HCT116 (cell line): ENCODE measurements around the gene YARS2. TPM values are rescaled to one million over a fixed set of nuclear protein-coding genes. Genes with fewer than 3 reads are reported as not detected.

Source experiments
- ATAC-seq: fragments of 200-7000 bp; cut with Tn5 transposase; 2 replicates; pipeline ENCODE4 v1.9.1; 2020; ENCODE audit warnings: mild to moderate bottlenecking, moderate library complexity
- BruUV-seq: library from RNA; stranded (reverse); fragments of 400-500 nt; replicated peaks from 2 replicates; lab custom pipeline; 2021; lab: Mats Ljungman, UMichigan
- CTCF ChIA-PET: fragments of 300-600 bp; sonication (Branson Sonifier 250); formaldehyde crosslinking; loops from one replicate; lab custom pipeline; 2021; ENCODE audit warnings: antibody characterized with exemption; lab: Charles Lee
- POLR2A ChIA-PET: fragments of 300-600, 350-600 bp; sonication (Branson Sonifier 250); formaldehyde crosslinking; loops from one replicate; lab custom pipeline; 2021; ENCODE audit warnings: antibody characterized with exemption; lab: Charles Lee
- RAD21 ChIA-PET, 2 experiments: fragments of 300-600 bp; sonication (Branson Sonifier 250); formaldehyde crosslinking; loops; one replicate each; lab custom pipeline; 2023; ENCODE audit warnings: low total read pairs in 2 of 2; ENCODE audit not compliant: uncharacterized antibody in 2 of 2, unreplicated experiment in 2 of 2, low non-redundant PET in 1 of 2; lab: Charles Lee
- DNase-seq: peaks from one replicate; pipeline ENCODE4 v3.0.0-alpha.2; 2010; ENCODE audit warnings: low read depth, low spot score
- H2AFZ ChIP-seq: fragments of 200-600 bp; shearing (Covaris generic), sonication (generic); 2 replicates; pipeline ENCODE4 v1.6.1; 2017; ENCODE audit warnings: low read depth, mixed run types, mixed read lengths, antibody characterized with exemption, low read length; ENCODE audit not compliant: poor library complexity, severe bottlenecking
- H3K27ac ChIP-seq: 2 replicates; pipeline ENCODE4 v1.5.1; 2012; ENCODE audit warnings: low read depth, low read length
- H3K27me3 ChIP-seq: fragments of 200-600 bp; sonication (generic); 2 replicates; pipeline ENCODE4 v1.6.1; 2016; ENCODE audit warnings: mixed run types, low read length, mixed read lengths; ENCODE audit not compliant: insufficient read depth
- H3K36me3 ChIP-seq, 2 experiments: fragments of 200-500 bp in 1 of 2; fragments of 200-600 bp in 1 of 2; sonication (Bioruptor generic) in 1 of 2; sonication (generic) in 1 of 2; 2 replicates each; pipeline versions ENCODE4 v1.5.1 to v1.6.1; 2014 to 2016; ENCODE audit warnings: low read length in 2 of 2, inconsistent platforms in 1 of 2, mixed read lengths in 1 of 2, mixed run types in 1 of 2; ENCODE audit not compliant: insufficient read depth in 2 of 2, control insufficient read depth in 1 of 2
- H3K4me1 ChIP-seq, 2 experiments: fragments of 200-600 bp in 1 of 2; sonication (generic) in 1 of 2; 2 replicates each; pipeline versions ENCODE4 v1.5.1 to v1.6.1; 2012 to 2017; ENCODE audit warnings: low read length in 2 of 2, inconsistent platforms in 1 of 2, mild to moderate bottlenecking in 1 of 2, mixed read lengths in 1 of 2, mixed run types in 1 of 2, moderate library complexity in 1 of 2; ENCODE audit not compliant: insufficient read depth in 2 of 2, control insufficient read depth in 1 of 2
- H3K4me2 ChIP-seq: fragments of 200-600 bp; sonication (generic); 2 replicates; pipeline ENCODE4 v1.6.1; 2017; ENCODE audit warnings: mixed run types, low read length, mixed read lengths
- H3K4me3 ChIP-seq, 2 experiments: fragments of 200-600 bp in 1 of 2; sonication (generic) in 1 of 2; replicated peaks in 1 of 2; 2 replicates each; pipeline ENCODE4 v1.5.1; 2011 to 2016; ENCODE audit warnings: low read length in 2 of 2, control low read depth in 1 of 2, low read depth in 1 of 2, mild to moderate bottlenecking in 1 of 2, mixed read lengths in 1 of 2, mixed run types in 1 of 2
- H3K79me2 ChIP-seq: fragments of 200-600 bp; sonication (generic); 2 replicates; pipeline ENCODE4 v1.6.1; 2017; ENCODE audit warnings: mild to moderate bottlenecking, mixed run types, low read length, moderate library complexity, mixed read lengths; ENCODE audit not compliant: insufficient read depth
- H3K9ac ChIP-seq: fragments of 200-600 bp; sonication (generic); 2 replicates; pipeline ENCODE4 v1.6.1; 2016; ENCODE audit warnings: low read length, mixed read lengths
- H3K9me2 ChIP-seq: fragments of 200-600 bp; sonication (generic), shearing (Covaris generic); 2 replicates; pipeline ENCODE4 v1.6.1; 2017; ENCODE audit warnings: mixed run types, mild to moderate bottlenecking, moderate library complexity; ENCODE audit not compliant: insufficient read depth
- H3K9me3 ChIP-seq, 2 experiments: fragments of 200-500 bp in 1 of 2; fragments of 200-600 bp in 1 of 2; sonication (Bioruptor generic) in 1 of 2; sonication (generic) in 1 of 2; 2 replicates each; pipeline ENCODE4 v1.6.1; 2014 to 2017; ENCODE audit warnings: low read length in 2 of 2, mixed read lengths in 2 of 2, inconsistent platforms in 1 of 2, low read depth in 1 of 2, mild to moderate bottlenecking in 1 of 2, mixed run types in 1 of 2, moderate library complexity in 1 of 2; ENCODE audit not compliant: control insufficient read depth in 1 of 2, insufficient read depth in 1 of 2
- H4K20me1 ChIP-seq: fragments of 200-600 bp; sonication (generic), shearing (Covaris generic); 2 replicates; pipeline ENCODE4 v1.6.1; 2017; ENCODE audit warnings: mixed run types, mild to moderate bottlenecking, moderate library complexity; ENCODE audit not compliant: insufficient read depth
- CBX3 ChIP-seq: IDR thresholded peaks from 2 replicates; pipeline ENCODE4 v1.6.1; 2012; ENCODE audit warnings: low read depth
- EGR1 ChIP-seq: IDR thresholded peaks from 2 replicates; pipeline ENCODE4 v1.6.1; 2012; ENCODE audit warnings: low read depth
- ELF1 ChIP-seq: IDR thresholded peaks from 2 replicates; pipeline ENCODE4 v1.6.1; 2012; ENCODE audit warnings: low read depth, borderline replicate concordance
- EZH2phosphoT487 ChIP-seq: fragments of 200-600 bp; IDR thresholded peaks from 2 replicates; pipeline ENCODE4 v1.6.1; 2018; ENCODE audit warnings: antibody characterized with exemption, borderline replicate concordance
- POLR2A ChIP-seq: IDR thresholded peaks from 2 replicates; pipeline ENCODE4 v1.7.0; 2011; ENCODE audit warnings: borderline replicate concordance; ENCODE audit not compliant: insufficient read depth, insufficient read length; ENCODE audit errors: extremely low read depth
- POLR2AphosphoS5 ChIP-seq: IDR thresholded peaks from 2 replicates; pipeline ENCODE4 v1.6.1; 2011; ENCODE audit warnings: mild to moderate bottlenecking, low read depth, low read length, moderate library complexity
- RAD21 ChIP-seq: IDR thresholded peaks from 2 replicates; pipeline ENCODE4 v1.6.1; 2012; ENCODE audit warnings: low read depth, mild to moderate bottlenecking
- SIN3A ChIP-seq: IDR thresholded peaks from 2 replicates; pipeline ENCODE4 v1.6.1; 2012; ENCODE audit warnings: low read depth
- SP1 ChIP-seq: IDR thresholded peaks from 2 replicates; pipeline ENCODE4 v1.6.1; 2012; ENCODE audit warnings: low read depth
- SRF ChIP-seq: IDR thresholded peaks from 2 replicates; pipeline ENCODE4 v1.6.1; 2012; ENCODE audit warnings: low read depth
- ZNF274 ChIP-seq: fragments of 200-500 bp; sonication (Bioruptor generic); IDR thresholded peaks from 2 replicates; pipeline ENCODE4 v1.6.1; 2014; ENCODE audit warnings: mild to moderate bottlenecking, low read depth, low read length, inconsistent platforms
- intact Hi-C: fragments of 100-400 bp; cut with micrococcal nuclease; formaldehyde crosslinking; loops from 2 replicates; pipeline ENCODE4 v1.10.0; 2022
- total RNA-seq: library from RNA; stranded (reverse); gene quantifications from one replicate; pipeline ENCODE4 v1.2.1, GENCODE V29; 2021; ENCODE audit not compliant: unreplicated experiment
- TF ChIP-seq, protein P1 (sequence below): IDR thresholded peaks from 2 replicates; pipeline ENCODE4 v1.6.1; 2012; ENCODE audit warnings: low read depth
- TF ChIP-seq, protein P2 (sequence below): IDR thresholded peaks from 2 replicates; pipeline ENCODE4 v1.6.1; 2012
- TF ChIP-seq, protein P3 (sequence below), 3 experiments: fragments of 200-600 bp in 1 of 3; sonication (generic) in 1 of 3; IDR thresholded peaks in 2 of 3; conservative IDR thresholded peaks in 1 of 3; 2 replicates each; pipeline ENCODE4 v1.5.1; 2012 to 2017; ENCODE audit warnings: low read depth in 2 of 3, low read length in 2 of 3, antibody characterized with exemption in 1 of 3, borderline replicate concordance in 1 of 3, control low read depth in 1 of 3, mild to moderate bottlenecking in 1 of 3, mixed read lengths in 1 of 3, mixed run types in 1 of 3, moderate library complexity in 1 of 3; ENCODE audit not compliant: insufficient read depth in 1 of 3

The YARS2 gene
- total RNA-seq, 1 experiment from 2014 or later, result 26.7 TPM

DNA sequence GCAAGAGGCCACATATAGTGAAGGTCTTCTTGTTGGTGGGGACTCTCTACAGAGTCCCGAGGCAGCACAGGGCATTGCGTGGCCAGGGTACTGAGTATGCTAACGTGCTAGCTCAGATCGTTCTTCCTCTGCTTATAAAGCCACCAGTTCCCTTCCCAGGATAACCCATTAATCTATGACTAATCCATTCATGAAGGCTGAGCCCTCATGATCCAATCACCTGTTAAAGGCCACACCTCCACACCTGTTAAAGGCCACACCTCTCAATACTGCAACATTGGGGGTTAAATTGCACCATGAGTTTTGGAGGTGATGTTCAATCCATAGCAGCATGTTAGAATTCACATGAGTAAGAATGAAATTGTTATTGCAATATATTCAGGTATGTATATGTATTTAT, 12.8 kb upstream of the YARS2 start:
- CTCF ChIA-PET, result interaction anchor here (3.0 kb wide), 1 partner anchor 13 kb away, joined by 11 read pairs; the partner anchor contains the start of gene YARS2
- H3K36me3 ChIP-seq, result no peaks in the 10 kb centered on the region
- TF ChIP-seq, protein P1, sequence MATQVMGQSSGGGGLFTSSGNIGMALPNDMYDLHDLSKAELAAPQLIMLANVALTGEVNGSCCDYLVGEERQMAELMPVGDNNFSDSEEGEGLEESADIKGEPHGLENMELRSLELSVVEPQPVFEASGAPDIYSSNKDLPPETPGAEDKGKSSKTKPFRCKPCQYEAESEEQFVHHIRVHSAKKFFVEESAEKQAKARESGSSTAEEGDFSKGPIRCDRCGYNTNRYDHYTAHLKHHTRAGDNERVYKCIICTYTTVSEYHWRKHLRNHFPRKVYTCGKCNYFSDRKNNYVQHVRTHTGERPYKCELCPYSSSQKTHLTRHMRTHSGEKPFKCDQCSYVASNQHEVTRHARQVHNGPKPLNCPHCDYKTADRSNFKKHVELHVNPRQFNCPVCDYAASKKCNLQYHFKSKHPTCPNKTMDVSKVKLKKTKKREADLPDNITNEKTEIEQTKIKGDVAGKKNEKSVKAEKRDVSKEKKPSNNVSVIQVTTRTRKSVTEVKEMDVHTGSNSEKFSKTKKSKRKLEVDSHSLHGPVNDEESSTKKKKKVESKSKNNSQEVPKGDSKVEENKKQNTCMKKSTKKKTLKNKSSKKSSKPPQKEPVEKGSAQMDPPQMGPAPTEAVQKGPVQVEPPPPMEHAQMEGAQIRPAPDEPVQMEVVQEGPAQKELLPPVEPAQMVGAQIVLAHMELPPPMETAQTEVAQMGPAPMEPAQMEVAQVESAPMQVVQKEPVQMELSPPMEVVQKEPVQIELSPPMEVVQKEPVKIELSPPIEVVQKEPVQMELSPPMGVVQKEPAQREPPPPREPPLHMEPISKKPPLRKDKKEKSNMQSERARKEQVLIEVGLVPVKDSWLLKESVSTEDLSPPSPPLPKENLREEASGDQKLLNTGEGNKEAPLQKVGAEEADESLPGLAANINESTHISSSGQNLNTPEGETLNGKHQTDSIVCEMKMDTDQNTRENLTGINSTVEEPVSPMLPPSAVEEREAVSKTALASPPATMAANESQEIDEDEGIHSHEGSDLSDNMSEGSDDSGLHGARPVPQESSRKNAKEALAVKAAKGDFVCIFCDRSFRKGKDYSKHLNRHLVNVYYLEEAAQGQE, result no peak
- no peak for TF ChIP-seq SIN3A
- no peak for TF ChIP-seq SP1
- no peak for TF ChIP-seq ZNF274
- TF ChIP-seq CBX3, result no peak
- TF ChIP-seq, protein P2, sequence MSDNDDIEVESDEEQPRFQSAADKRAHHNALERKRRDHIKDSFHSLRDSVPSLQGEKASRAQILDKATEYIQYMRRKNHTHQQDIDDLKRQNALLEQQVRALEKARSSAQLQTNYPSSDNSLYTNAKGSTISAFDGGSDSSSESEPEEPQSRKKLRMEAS, result no peak
- no peak for TF ChIP-seq EGR1
- TF ChIP-seq, protein P3, sequence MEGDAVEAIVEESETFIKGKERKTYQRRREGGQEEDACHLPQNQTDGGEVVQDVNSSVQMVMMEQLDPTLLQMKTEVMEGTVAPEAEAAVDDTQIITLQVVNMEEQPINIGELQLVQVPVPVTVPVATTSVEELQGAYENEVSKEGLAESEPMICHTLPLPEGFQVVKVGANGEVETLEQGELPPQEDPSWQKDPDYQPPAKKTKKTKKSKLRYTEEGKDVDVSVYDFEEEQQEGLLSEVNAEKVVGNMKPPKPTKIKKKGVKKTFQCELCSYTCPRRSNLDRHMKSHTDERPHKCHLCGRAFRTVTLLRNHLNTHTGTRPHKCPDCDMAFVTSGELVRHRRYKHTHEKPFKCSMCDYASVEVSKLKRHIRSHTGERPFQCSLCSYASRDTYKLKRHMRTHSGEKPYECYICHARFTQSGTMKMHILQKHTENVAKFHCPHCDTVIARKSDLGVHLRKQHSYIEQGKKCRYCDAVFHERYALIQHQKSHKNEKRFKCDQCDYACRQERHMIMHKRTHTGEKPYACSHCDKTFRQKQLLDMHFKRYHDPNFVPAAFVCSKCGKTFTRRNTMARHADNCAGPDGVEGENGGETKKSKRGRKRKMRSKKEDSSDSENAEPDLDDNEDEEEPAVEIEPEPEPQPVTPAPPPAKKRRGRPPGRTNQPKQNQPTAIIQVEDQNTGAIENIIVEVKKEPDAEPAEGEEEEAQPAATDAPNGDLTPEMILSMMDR (IDR thresholded peaks at IDR 0.05 in 2 of 3, conservative IDR thresholded peaks at IDR 0.05 in 1 of 3; ENCODE audit: borderline replicate concordance in 1 of 3, insufficient read depth in 1 of 3, low read depth in 2 of 3, low read length in 2 of 3), result no peak
- no peak for TF ChIP-seq EZH2phosphoT487
- TF ChIP-seq RAD21, result no peak
- TF ChIP-seq SRF, result no peak
- no peak for TF ChIP-seq ELF1
- TF ChIP-seq POLR2AphosphoS5, result no peak
- TF ChIP-seq POLR2A, result no peak
- no peak overlapping the region for H3K27ac ChIP-seq
- POLR2A ChIA-PET, result no interaction called here
- H3K4me2 ChIP-seq, result no peak overlapping the region
- ATAC-seq (no peak), DNase-seq (no peak)
- intact Hi-C loops, result no loop called here
- no peaks in the 10 kb centered on the region for H4K20me1 ChIP-seq
- no peaks in the 10 kb centered on the region for H3K9me3 ChIP-seq
- no peaks in the 10 kb centered on the region for H3K4me1 ChIP-seq
- RAD21 ChIA-PET, result no interaction called here
- no peaks in the 10 kb centered on the region for H3K79me2 ChIP-seq
- H3K4me3 ChIP-seq, result no peak overlapping the region
- no peak overlapping the region for H3K9ac ChIP-seq
- H3K27me3 ChIP-seq, result no peaks in the 10 kb centered on the region
- H2AFZ ChIP-seq, result no peak overlapping the region
- no TSS peak for BruUV-seq
- H3K9me2 ChIP-seq, result no peaks in the 10 kb centered on the region
